Chondrocyte (in vitro differentiated cells): ENCODE results near the gene ITIH4. TPM values are rescaled to one million over a fixed set of nuclear protein-coding genes. Genes with fewer than 3 reads are reported as not detected.

ENCODE experiments used
- DNase-seq: peaks from one replicate; pipeline ENCODE4 v3.0.0; 2021; ENCODE audit warnings: mixed read lengths, low spot score
- H3K27ac Mint-ChIP-seq: one replicate; pipeline ENCODE4 v1.8.0; 2021; ENCODE audit warnings: mild to moderate bottlenecking, moderate library complexity, mixed read lengths; ENCODE audit not compliant: unreplicated experiment
- H3K27me3 Mint-ChIP-seq: 2 replicates; pipeline ENCODE4 v1.8.0; 2021; ENCODE audit warnings: low read depth, mixed read lengths
- H3K36me3 Mint-ChIP-seq: 2 replicates; pipeline ENCODE4 v1.8.0; 2021; ENCODE audit warnings: low read depth, mixed read lengths
- H3K4me1 Mint-ChIP-seq: 2 replicates; pipeline ENCODE4 v1.8.0; 2021; ENCODE audit warnings: low read depth, mild to moderate bottlenecking, mixed read lengths
- H3K4me3 Mint-ChIP-seq: one replicate; pipeline ENCODE4 v1.8.0; 2021; ENCODE audit warnings: mild to moderate bottlenecking, moderate library complexity, mixed read lengths; ENCODE audit not compliant: unreplicated experiment
- H3K9me3 Mint-ChIP-seq: 2 replicates; pipeline ENCODE4 v1.8.0; 2021; ENCODE audit warnings: low read depth, mixed read lengths
- CTCF ChIP-seq: fragments of 200-600 bp; sonication (generic); IDR thresholded peaks from 2 replicates; pipeline ENCODE4 v1.5.0; 2021; ENCODE audit warnings: antibody characterized with exemption, mild to moderate bottlenecking, moderate library complexity
- total RNA-seq: library from RNA; stranded (reverse); gene quantifications from 3 replicates; pipeline ENCODE4 v1.2.1, GENCODE V29; 2021

ITIH4 gene
- total RNA-seq, 1 donor from 2014 or later, result 5.2 TPM

GRCh38 chr3:52857864-52858263 lies 27.4 kb upstream of the ITIH4 start:
- Mint-ChIP-seq H3K4me3 (no peak overlapping the region), H3K9me3 (no peaks in the 10 kb centered on the region), H3K36me3 (peaks cover 5% of the 10 kb centered on the region), H3K27me3 (no peaks in the 10 kb centered on the region), H3K27ac (no peak overlapping the region), H3K4me1 (no peaks in the 10 kb centered on the region)
- DNase-seq, result no peak
- TF ChIP-seq CTCF, result no peak

DNA sequence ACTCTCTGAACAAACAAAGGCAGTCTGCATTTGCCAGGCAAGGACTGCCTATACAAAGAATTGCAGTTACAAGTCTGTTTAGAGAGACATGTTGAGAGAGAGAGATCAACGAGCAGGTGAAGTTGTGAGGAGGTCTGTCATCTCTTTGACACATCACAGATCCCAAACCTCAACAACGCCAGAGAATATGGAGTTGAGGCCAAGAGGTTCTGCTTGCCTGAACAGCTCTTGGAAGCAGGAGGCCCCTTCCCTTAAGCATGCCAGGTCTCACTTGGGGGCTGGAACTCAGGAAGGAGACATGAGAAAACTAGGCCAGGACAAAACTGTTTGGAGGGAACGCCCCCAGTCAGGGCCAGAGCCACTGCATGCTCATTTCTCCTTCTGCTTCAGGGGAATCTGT lies 26.7 kb upstream of the ITIH4 start:
- Mint-ChIP-seq H3K36me3 (peaks cover 5% of the 10 kb centered on the region), H3K4me1 (no peaks in the 10 kb centered on the region), H3K9me3 (no peaks in the 10 kb centered on the region), H3K4me3 (no peak overlapping the region), H3K27ac (no peak overlapping the region), H3K27me3 (no peaks in the 10 kb centered on the region)
- no peak for TF ChIP-seq CTCF
- DNase-seq, result no peak

DNA sequence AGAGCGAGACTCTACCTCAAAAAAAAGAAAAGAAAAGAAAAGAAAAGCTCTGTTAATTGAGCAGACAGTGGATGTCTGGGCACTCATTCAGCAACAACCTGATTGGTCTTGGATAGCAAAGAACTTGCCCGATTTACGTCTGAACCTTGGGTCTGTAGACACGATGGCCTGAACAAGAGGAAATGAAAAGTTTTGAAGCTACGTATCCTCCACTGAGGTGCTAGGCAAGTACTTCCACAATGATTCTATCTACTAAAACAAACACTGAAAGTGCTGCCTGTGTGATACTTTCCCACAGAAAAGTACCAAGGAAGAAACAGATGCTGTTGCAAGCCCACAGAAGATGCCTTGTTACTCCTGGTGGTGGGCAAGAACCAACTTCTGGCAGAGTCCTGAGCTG lies 26.2 kb upstream of the ITIH4 start:
- Mint-ChIP-seq H3K4me3 (no peak overlapping the region), H3K27me3 (no peaks in the 10 kb centered on the region), H3K27ac (no peak overlapping the region), H3K4me1 (no peaks in the 10 kb centered on the region), H3K36me3 (peaks cover 5% of the 10 kb centered on the region), H3K9me3 (no peaks in the 10 kb centered on the region)
- DNase-seq, result no peak
- no peak for TF ChIP-seq CTCF

GRCh38 chr3:52854013-52854412 lies 23.5 kb upstream of the ITIH4 start:
- H3K9me3 Mint-ChIP-seq, result no peaks in the 10 kb centered on the region

DNA sequence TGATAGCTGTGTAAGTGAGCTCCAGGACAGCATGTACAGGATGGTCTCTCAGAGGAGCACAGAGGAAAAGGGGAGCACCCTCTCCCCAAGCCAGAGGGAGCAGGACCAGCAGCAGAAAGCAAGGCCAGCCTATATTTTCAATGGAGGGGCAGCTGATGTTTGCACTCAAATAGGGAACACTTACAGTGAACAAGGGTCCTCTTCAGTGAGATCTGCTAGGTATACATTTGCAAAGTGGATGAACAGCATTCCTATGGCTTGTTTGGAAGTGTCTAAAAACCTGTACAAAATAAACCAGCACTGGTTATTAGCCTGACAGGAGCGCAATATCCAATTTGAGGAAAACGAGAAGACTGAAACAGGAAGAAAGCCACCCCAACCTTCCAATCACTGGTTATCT lies 21.9 kb upstream of the ITIH4 start:
- Mint-ChIP-seq H3K9me3 (no peaks in the 10 kb centered on the region), H3K36me3 (peaks cover 8% of the 10 kb centered on the region), H3K4me3 (no peak overlapping the region), H3K27ac (no peak overlapping the region), H3K27me3 (no peaks in the 10 kb centered on the region), H3K4me1 (peaks cover 6% of the 10 kb centered on the region)
- no peak for DNase-seq
- no peak for TF ChIP-seq CTCF

More at GRCh38 chr3:52854013-52854412, 23.5 kb upstream of the ITIH4 start:
- Mint-ChIP-seq H3K27me3 (no peaks in the 10 kb centered on the region), H3K4me3 (no peak overlapping the region), H3K4me1 (no peaks in the 10 kb centered on the region), H3K27ac (no peak overlapping the region), H3K36me3 (peaks cover 5% of the 10 kb centered on the region)
- no peak for TF ChIP-seq CTCF
- no peak for DNase-seq
